ENCODE measurements around the gene ATP1A1. TPM values are rescaled to one million over a fixed set of nuclear protein-coding genes. Genes with fewer than 3 reads are reported as not detected.

ATP1A1 gene
- total RNA-seq, 4 donors from 2014 or later = 88.5 to 222 (median 156) TPM

GRCh38 chr1:116329524-116330341, 43.3 kb upstream of the ATP1A1 start:
- TF ChIP-seq, protein P1, sequence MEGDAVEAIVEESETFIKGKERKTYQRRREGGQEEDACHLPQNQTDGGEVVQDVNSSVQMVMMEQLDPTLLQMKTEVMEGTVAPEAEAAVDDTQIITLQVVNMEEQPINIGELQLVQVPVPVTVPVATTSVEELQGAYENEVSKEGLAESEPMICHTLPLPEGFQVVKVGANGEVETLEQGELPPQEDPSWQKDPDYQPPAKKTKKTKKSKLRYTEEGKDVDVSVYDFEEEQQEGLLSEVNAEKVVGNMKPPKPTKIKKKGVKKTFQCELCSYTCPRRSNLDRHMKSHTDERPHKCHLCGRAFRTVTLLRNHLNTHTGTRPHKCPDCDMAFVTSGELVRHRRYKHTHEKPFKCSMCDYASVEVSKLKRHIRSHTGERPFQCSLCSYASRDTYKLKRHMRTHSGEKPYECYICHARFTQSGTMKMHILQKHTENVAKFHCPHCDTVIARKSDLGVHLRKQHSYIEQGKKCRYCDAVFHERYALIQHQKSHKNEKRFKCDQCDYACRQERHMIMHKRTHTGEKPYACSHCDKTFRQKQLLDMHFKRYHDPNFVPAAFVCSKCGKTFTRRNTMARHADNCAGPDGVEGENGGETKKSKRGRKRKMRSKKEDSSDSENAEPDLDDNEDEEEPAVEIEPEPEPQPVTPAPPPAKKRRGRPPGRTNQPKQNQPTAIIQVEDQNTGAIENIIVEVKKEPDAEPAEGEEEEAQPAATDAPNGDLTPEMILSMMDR (IDR thresholded peaks at IDR 0.05; ENCODE audit: low read depth) = no peak

GRCh38 chr1:116330342-116330652, 42.7 kb upstream of the ATP1A1 start:
- TF ChIP-seq, protein P1 (IDR thresholded peaks at IDR 0.05; ENCODE audit: low read depth) = no peak

- TF ChIP-seq, protein P1 (IDR thresholded peaks at IDR 0.05; ENCODE audit: low read depth) = no peak
Observed at GRCh38 chr1:116330846-116331245, 42.2 kb upstream of the ATP1A1 start.

GRCh38 chr1:116331523-116331922, 41.5 kb upstream of the ATP1A1 start:
- TF ChIP-seq, protein P1 (IDR thresholded peaks at IDR 0.05; ENCODE audit: low read depth) = no peak

DNA sequence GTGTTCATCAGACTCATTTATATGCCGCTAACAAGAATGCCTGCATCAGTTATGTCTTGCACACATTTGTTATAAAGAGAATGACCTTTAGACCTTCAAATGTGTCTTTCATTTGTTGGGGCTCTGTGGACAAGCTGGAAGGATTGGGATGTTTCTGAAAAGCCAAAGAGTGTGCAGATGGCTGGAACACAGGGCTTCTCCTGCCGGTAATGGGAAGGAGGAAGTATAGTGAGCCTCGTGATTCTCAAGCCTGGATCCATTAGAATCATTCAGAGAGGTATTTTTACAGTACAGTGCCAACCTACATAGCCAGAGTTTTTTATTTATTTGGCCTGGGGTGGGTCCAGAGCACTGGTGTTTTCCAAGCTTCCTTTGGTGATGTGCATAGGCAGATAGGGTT, 40.6 kb upstream of the ATP1A1 start:
- TF ChIP-seq, protein P1 (IDR thresholded peaks at IDR 0.05; ENCODE audit: low read depth) = no peak

- TF ChIP-seq, protein P1 (IDR thresholded peaks at IDR 0.05; ENCODE audit: low read depth) = no peak
Observed at GRCh38 chr1:116333171-116334014, 39.7 kb upstream of the ATP1A1 start.

GRCh38 chr1:116334015-116334547, 39.0 kb upstream of the ATP1A1 start:
- TF ChIP-seq, protein P1 (IDR thresholded peaks at IDR 0.05; ENCODE audit: low read depth) = no peak

Measured in subcutaneous adipose tissue (tissue), 4 donors.